ENCODE data around the gene UXS1. TPM values are rescaled to one million over a fixed set of nuclear protein-coding genes. Genes with fewer than 3 reads are reported as not detected.

Gene UXS1
- total and polyA plus RNA-seq, 9 of the 15 experiments (the other 6 are each of a cell fraction or from before 2014, with no cell fraction given) = 5.8 to 25.8 (median 15.0) TPM

GRCh38 chr2:106115665-106116064, 78.4 kb downstream of the UXS1 start (continued):
- TF ChIP-seq, protein P1, sequence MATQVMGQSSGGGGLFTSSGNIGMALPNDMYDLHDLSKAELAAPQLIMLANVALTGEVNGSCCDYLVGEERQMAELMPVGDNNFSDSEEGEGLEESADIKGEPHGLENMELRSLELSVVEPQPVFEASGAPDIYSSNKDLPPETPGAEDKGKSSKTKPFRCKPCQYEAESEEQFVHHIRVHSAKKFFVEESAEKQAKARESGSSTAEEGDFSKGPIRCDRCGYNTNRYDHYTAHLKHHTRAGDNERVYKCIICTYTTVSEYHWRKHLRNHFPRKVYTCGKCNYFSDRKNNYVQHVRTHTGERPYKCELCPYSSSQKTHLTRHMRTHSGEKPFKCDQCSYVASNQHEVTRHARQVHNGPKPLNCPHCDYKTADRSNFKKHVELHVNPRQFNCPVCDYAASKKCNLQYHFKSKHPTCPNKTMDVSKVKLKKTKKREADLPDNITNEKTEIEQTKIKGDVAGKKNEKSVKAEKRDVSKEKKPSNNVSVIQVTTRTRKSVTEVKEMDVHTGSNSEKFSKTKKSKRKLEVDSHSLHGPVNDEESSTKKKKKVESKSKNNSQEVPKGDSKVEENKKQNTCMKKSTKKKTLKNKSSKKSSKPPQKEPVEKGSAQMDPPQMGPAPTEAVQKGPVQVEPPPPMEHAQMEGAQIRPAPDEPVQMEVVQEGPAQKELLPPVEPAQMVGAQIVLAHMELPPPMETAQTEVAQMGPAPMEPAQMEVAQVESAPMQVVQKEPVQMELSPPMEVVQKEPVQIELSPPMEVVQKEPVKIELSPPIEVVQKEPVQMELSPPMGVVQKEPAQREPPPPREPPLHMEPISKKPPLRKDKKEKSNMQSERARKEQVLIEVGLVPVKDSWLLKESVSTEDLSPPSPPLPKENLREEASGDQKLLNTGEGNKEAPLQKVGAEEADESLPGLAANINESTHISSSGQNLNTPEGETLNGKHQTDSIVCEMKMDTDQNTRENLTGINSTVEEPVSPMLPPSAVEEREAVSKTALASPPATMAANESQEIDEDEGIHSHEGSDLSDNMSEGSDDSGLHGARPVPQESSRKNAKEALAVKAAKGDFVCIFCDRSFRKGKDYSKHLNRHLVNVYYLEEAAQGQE (IDR thresholded peaks at IDR 0.05; ENCODE audit: borderline replicate concordance) = no peak
- TF ChIP-seq, protein P1 (CRISPR knock-in tag; IDR thresholded peaks at IDR 0.05; ENCODE audit: low read depth) = no peak
- TF ChIP-seq ZEB2 (IDR thresholded peaks at IDR 0.05) = no peak
- no peak for TF ChIP-seq KDM4B (IDR thresholded peaks at IDR 0.05; ENCODE audit: borderline replicate concordance in 2 of 2, low read depth in 1 of 2)
- TF ChIP-seq ZNF512 (tag; IDR thresholded peaks at IDR 0.05) = no peak
- TF ChIP-seq MAZ (CRISPR knock-in tag; conservative IDR thresholded peaks at IDR 0.05 in 1 of 2, IDR thresholded peaks at IDR 0.05 in 1 of 2) = no peak
- TF ChIP-seq BRD9 (IDR thresholded peaks at IDR 0.05; ENCODE audit: low read depth, partially characterized antibody) = no peak
- no peak for TF ChIP-seq E2F4 (CRISPR knock-in tag; IDR thresholded peaks at IDR 0.05; ENCODE audit: low read depth)
- no peak for TF ChIP-seq ZNF124 (CRISPR knock-in tag; IDR thresholded peaks at IDR 0.05)
- TF ChIP-seq CBX2 (IDR thresholded peaks at IDR 0.05; ENCODE audit: insufficient read depth, low read length, poor library complexity, severe bottlenecking) = no peak
- TF ChIP-seq POU5F1 (IDR thresholded peaks at IDR 0.05; ENCODE audit: borderline replicate concordance, low read depth, low read length, partially characterized antibody) = no peak
- no peak for TF ChIP-seq SUPT5H (IDR thresholded peaks at IDR 0.05)
- TF ChIP-seq THAP12 (CRISPR knock-in tag; IDR thresholded peaks at IDR 0.05) = no peak
- no peak for TF ChIP-seq ADNP (tag; IDR thresholded peaks at IDR 0.05)

Measured in K562 (cell line).